GM18858 (cell line): ENCODE results near the gene CASZ1.

Experiments
- ATAC-seq: cut with Tn5 transposase; IDR thresholded peaks from one replicate; pipeline ENCODE4 v1.9.1; 2021; ENCODE audit not compliant: unreplicated experiment

CASZ1 gene

DNA sequence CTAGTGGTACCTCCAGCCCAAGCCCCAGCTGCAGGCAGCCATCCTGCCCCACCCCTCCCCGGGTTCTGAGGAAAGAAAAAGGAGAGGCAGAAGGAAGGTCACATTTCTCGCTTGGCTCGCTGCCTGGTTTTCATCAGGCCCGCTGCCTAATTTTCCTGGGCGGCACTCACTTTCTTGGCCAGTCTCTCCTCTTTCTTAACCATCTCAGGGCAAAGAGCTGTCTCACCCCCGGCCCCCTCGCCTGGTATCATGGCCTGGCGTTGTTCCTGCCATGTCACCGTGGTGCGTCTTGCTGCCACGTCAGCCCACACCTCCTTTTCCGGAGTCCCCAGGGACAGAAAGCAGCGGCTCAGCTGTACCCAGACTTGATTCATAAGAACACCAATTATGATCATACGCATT lies 26.6 kb upstream of the CASZ1 start:
- no peak for ATAC-seq

- ATAC-seq, result no peak
Measured at GRCh38 chr1:10821388-10821787, 24.9 kb upstream of the CASZ1 start.

DNA sequence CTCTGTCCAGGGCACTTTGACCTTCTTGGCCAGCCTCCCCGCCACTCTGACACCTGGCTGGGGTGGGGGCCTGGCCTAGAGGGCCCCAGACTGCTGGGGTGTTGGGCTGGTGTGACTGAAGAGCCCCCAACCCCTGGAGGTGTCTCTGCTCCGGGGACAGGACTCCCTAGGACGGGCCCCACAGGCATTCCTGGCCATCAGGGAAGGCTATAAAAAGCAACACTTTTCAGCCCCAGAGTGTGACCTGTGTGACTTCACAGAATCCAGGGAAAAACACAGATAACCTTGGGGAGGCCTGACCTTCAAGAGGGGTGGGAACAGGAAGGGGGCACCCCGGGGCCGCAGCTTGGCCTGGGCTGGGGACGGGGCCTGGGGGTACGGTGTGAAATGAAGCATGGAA lies 24.0 kb upstream of the CASZ1 start:
- no peak for ATAC-seq

- no peak for ATAC-seq
Measured at GRCh38 chr1:10819198-10819901, 22.9 kb upstream of the CASZ1 start.

DNA sequence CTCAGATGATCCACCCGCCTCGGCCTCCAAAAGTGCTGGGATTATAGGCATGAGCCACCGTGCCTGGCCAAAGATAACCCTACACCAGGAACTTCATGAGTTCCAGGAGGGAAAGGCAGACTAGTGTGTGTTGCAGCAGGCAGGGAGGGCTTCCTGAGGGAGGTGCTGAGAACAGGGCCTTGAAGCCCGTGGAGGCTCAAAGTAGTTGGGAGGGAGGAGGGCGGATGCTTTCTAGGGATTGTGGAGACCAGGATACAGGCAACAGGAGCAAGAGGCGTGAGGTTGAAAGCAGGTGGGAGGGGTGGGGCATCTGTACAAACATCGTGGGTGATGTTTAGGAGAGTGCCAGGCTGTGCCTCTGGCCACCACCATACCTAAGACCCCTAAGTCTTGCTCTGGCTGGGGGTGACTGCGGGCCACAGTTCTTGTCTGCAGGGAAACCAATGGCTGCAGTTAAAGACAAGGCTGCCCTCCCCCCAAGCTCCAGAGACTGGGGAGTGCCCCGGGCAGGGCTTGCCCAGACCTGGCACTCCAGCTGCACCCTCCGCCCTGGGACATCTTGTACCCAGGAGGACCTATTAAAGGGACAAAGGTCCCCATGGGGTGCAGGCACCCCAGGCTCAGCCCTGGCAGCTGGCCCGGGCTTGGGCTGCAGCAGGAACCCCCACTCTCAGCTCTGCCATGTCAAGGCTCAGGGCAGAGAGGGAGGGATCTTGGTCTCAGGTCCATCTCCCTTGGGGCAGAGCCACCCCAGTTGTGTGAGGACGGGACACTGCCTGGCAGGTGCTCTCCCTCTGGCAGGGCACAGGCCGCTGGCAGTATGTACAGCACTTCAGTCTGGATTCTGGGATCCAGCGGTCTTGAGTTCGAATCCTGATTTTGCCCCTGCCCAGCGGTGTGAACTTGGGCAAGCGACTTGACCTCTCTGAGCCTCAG lies 22.1 kb upstream of the CASZ1 start:
- no peak for ATAC-seq

GRCh38 chr1:10816743-10817369 lies 20.4 kb upstream of the CASZ1 start:
- no peak for ATAC-seq

DNA sequence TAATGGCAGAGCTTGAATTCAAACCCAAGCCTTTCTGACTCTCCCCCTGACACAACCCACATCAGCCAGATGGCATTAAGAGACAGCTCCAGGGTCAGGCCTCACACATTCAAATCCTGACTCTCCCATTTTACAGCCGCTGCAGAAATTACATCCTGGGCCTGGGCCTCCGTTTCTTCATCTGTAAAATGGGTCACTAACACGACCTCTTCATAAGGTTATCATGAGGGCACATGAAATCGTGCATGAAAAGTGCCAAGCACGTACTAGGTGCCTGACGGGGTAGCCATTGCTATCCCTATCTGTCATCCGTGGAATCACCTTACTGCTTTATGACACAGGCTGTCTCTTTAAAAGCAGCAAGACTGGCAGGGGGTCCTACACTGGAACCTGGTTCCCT lies 19.8 kb upstream of the CASZ1 start:
- no peak for ATAC-seq

GRCh38 chr1:10815858-10816195 lies 19.4 kb upstream of the CASZ1 start:
- ATAC-seq, result no peak

GRCh38 chr1:10814976-10815857 lies 18.8 kb upstream of the CASZ1 start:
- ATAC-seq, result no peak

- no peak for ATAC-seq
Measured at GRCh38 chr1:10814312-10814711, 17.9 kb upstream of the CASZ1 start.

GRCh38 chr1:10813799-10814198 lies 17.4 kb upstream of the CASZ1 start:
- ATAC-seq, result no peak

- ATAC-seq, result no peak
Measured at GRCh38 chr1:10812387-10812915, 16.0 kb upstream of the CASZ1 start.

GRCh38 chr1:10808441-10808840 lies 12.0 kb upstream of the CASZ1 start:
- no peak for ATAC-seq

DNA sequence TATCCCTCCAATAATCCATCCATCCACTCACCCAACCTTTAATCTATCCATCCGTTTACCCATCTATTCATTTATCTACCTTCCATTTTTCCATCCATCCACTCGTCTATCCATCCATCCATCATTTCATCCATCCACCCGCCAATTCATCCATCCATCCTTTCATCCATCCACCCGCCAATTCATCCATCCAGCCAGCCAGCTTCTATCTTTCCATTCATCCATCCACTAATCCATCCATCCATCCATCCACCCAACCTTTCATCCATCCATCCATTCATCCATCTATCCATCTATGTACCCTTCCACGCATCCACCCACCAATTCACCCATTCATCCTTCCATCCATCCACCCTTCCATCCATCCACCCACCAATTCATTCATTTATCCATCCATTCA lies 10.5 kb upstream of the CASZ1 start:
- ATAC-seq, result no peak

DNA sequence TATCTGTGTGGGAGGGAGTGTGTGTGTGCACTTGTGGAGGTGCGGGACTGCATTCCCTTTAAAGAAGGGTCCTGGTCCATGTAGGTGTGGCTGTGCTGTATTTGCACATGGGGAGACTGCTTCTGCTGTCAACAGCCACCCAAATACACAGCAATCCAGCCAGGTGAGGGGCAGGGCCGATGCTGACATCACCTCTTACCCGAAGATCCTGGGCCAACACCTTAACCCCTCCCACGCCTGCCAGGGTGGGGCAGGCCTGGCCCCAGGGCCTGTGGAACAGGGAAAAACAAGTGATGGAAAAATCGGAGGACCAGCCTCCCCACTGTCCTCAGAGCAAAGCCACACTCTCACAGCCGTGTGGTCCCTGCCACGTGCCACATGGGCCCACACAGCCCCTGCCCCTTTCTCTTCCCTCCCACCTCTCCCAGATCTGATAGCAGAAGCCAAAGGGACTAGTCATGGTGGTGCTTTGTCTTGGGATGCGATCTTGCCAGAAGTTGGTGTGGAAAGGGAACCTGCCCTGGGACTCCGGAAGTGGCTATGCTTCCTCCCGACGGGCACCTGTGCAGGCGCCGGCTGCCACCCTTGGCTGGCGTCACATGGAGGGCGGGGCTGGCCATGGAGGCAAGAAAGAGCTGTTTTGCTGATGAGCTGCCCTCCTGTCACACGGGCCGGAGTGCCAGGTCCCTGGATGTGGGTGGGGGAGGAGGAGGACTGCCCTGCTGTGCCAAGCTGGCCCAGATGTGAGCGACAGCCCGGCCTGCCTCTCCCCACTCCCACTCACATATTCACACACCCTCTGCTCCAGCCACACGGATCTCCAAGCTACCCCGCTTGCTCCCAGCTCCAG lies 7.8 kb upstream of the CASZ1 start:
- ATAC-seq, result no peak

DNA sequence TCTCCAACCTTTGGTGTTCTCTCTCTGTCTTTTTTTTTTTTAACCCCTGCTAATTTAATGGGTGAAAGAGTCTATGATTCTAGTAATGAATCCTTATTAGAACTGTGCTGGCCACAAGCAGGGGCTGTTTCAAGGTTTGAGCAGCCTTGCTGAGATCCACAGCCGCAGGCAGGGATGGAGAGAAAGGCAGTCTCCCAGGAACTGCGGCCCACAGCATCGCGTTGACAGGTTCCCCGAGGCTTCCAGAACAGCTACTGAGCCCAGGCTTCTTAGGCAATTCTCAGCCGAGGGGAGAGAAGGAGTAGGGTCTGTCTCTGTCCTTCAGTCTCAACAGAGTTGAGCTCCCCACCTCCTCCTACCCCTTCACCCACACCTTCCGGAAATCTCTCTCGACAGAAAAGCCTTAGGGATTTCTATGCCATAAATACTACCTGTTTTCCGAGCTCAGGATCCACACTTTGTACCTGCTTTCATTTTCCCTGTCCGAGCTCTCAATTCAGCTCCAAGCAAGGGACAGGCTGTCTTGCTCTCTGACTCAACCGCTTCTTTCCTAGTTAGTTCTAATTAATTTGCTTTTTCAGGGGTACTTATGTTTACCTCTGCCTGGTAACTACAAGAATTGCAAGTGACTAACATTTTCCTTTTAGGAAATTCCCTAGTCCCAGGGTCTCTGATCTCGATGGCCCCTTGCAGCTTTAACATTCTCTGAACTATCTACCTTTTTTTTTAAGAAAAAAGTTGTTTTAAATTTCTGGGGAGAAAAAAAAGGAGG lies 6.7 kb upstream of the CASZ1 start:
- ATAC-seq, result no peak

- no peak for ATAC-seq
Measured at GRCh38 chr1:10800778-10801177, 4.3 kb upstream of the CASZ1 start.

- ATAC-seq, result no peak
Measured at GRCh38 chr1:10799726-10800125, 3.3 kb upstream of the CASZ1 start.
